Left colon (tissue), 2 donors: Measurements from ENCODE around the gene LPP. TPM values are rescaled to one million over a fixed set of nuclear protein-coding genes. Genes with fewer than 3 reads are reported as not detected.

Source experiments
- ATAC-seq: fragments of 200-7000 bp; cut with Tn5 transposase; one replicate; pipeline ENCODE4 v1.9.1; 2020; ENCODE audit warnings: mild to moderate bottlenecking, moderate library complexity
- DNase-seq, 2 donors: peaks; one replicate each; pipeline ENCODE4 v3.0.0-alpha.2; 2020
- intact Hi-C, 2 donors: fragments of 100-400 bp; cut with DNase I in 1 of 2; cut with micrococcal nuclease in 1 of 2; formaldehyde crosslinking; loops; one replicate each; pipeline versions ENCODE4 v1.11.2 to v1.14.0; 2022; cut with DNase I, micrococcal nuclease
- total RNA-seq, 2 donors: library from RNA; stranded (reverse); fragmentation: NEBNext Ultra II Directional; extraction: Animal tissue kit (Norgen Biotek cat#: 25700); gene quantifications; one replicate each; pipeline ENCODE4 v1.2.1, GENCODE V29; 2021
- donor health status: DM: no; HTN: no; CAD: no.
- donor health status: DM: yes; HTN: yes; CAD: no.

The LPP gene
- total RNA-seq, 2 donors from 2014 or later = 228 to 258 TPM

GRCh38 chr3:188160751-188161150 lies 6.8 kb downstream of the LPP start:
- intact Hi-C loops = no loop called here
- ATAC-seq (no peak), DNase-seq (no peak)

DNA sequence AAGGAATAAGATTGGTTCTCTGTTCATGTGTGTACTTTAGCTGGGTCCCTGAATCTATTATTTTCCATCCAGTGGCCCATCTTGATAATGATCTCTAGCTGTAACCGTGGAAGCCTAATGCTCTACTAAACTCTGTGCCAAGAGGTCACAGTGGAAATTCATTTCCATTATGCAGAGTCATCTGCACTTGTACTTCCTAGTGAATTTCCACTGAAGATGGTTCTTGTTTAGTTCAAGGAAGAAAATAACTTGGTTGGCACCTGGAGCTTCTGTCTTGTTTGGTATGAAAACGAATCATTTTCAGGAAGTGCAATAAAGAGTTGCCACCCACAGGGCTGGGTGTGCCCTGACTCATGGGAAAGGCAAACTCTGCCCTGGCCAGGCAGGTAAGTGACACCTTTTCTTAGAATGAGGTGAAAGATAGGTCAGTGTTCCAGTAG lies 10.3 kb downstream of the LPP start:
- peak; percentile 82 for ATAC-seq
- DNase-seq = peak; percentile 68 to 86
- intact Hi-C loops = no loop called here

DNA sequence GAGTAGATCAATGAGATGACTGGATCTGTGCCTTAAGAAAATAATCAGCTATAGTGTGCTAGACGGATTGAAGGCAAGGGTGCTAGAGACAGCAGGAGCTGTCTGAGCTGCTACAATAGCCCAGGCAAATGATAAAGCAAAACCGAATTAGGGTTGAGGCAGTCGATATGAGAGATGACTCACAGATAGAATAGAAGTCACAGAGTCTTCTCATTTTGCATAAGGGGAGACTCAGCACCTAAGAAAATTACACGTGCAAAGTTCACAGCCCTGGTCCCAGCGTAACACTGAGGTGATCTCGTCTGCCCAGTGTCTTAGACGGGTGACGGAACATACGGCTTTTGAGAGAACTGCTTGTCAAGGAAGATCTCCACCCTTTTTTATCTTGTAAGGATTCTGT lies 11.6 kb downstream of the LPP start:
- ATAC-seq (peak; percentile 58), DNase-seq (no peak)
- intact Hi-C loops = no loop called here

DNA sequence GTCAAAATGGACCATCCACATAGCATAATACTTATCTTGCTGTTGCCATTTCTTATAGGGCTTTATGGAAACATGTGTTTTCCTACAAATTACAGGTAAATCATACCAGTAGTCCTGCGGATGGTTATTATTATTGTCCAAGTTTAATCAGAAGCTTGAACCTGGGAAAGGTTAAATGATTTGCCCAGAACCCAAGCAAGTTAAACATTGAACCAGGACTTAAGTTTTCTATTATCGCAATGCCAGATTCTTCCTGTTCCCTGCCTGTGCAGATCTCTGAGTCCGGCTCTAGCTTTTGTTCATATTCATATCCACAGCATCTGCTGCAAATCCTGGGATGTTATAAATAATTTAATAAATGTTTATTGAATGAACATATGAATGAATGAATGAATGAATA lies 12.5 kb downstream of the LPP start:
- DNase-seq = no peak

GRCh38 chr3:188168186-188168585 lies 14.2 kb downstream of the LPP start:
- DNase-seq = no peak
- intact Hi-C loops = no loop called here
- no peak for ATAC-seq

More for the DNA sequence above, 12.5 kb downstream of the LPP start:
- intact Hi-C loops = no loop called here
- no peak for ATAC-seq

DNA sequence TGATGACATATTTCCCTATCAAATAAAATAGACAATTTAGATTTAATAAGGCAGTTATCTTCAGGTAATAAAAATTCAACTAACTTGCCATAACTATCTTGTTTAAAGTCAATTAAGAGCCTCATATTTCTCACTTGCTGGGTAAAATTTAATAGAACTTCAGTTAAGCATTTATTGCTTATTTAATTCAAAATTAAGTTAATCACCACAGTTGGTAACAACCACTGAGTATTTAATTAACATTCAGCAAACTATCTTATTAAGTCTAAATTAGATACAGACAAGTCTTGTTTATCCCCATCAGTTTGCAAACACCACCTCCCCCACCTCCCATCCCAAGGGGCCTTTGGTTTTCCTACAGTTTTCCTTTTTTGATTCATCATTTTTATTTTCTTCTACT lies 14.7 kb downstream of the LPP start:
- no peak for DNase-seq
- ATAC-seq = no peak
- intact Hi-C loops = no loop called here

- intact Hi-C loops = no loop called here
- ATAC-seq (no peak), DNase-seq (no peak)
Measured at GRCh38 chr3:188169830-188170455, 16.0 kb downstream of the LPP start.

- intact Hi-C loops = no loop called here
- no peak for DNase-seq
- peak; percentile 85 for ATAC-seq
Measured at GRCh38 chr3:188170461-188171459, 16.8 kb downstream of the LPP start.

- ATAC-seq = no peak
- intact Hi-C loops = no loop called here
Measured at GRCh38 chr3:188171682-188172467, 17.9 kb downstream of the LPP start.

GRCh38 chr3:188174317-188175044 lies 20.5 kb downstream of the LPP start:
- peak; percentile 22 for ATAC-seq
- DNase-seq = no peak
- intact Hi-C loops = no loop called here

More at GRCh38 chr3:188171682-188172467, 17.9 kb downstream of the LPP start:
- no peak for DNase-seq

GRCh38 chr3:188176476-188176875 lies 22.5 kb downstream of the LPP start:
- intact Hi-C loops = no loop called here
- ATAC-seq (no peak), DNase-seq (no peak)

DNA sequence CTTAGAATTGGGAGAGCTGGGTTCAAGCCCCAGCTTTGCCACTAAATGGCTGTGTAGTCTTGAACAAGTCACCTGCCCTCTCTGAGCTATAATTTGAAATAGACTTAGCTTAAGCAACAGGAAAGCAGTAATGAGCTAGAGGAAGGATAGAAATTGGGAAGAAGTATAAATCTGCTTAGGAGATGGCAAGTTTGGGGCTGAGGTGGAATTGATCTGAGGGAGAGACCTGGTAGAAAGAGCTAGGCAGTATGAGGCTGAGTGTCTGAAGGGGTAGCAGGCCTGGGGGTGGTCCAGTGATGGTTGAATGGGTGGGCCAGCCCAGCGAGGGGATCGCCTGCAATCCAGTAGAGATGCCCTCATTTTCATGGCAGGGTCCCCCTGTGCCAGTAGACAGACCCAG lies 22.9 kb downstream of the LPP start:
- intact Hi-C loops = no loop called here

DNA sequence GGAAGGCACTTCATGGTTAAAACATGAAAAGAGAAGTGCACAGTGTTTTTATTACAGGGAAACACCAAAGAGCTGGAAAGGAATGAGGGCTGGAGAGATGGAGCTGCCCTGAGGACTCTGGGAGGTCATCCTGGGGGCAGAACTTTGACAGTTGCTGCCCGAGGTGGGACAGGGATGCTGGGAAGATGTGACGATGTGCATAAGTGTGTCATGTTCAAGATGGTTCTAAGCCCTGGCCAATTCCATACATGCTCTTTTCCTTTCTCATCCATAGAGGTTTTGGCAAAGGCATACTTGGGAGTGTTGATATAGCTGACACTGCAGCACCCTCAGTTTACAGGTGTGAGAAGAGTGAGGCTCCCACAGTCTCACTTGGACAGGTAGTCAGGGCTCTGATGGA lies 23.8 kb downstream of the LPP start:
- no peak for ATAC-seq
- intact Hi-C loops = no loop called here
- DNase-seq = no peak

More for the DNA sequence above, 22.9 kb downstream of the LPP start:
- DNase-seq (no peak), ATAC-seq (no peak)

- ATAC-seq (peak; percentile 83), DNase-seq (no peak)
- intact Hi-C loops = no loop called here
Measured at GRCh38 chr3:188178293-188178936, 24.5 kb downstream of the LPP start.

GRCh38 chr3:188179006-188179966 lies 25.3 kb downstream of the LPP start:
- ATAC-seq (no peak), DNase-seq (no peak)
- intact Hi-C loops = no loop called here

DNA sequence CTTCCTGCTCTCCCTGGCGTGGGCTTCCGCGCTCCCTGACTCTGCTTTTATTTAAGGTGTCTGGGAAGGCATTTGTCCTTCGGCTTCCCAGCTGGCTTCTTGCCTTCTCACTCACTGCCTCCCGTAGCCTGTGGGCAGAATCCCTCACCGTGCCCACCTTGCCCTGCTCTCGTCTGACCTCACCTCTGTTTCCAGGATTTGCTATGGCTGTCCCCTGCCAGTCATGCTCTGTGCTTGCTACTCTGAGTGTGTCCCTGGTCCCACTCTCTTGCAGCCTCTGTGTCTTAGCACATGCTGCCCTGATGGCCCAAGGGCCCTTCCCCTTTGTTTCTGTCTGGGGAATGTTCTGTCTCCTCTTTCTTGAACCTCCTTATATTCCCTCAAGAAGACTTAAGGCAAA lies 26.2 kb downstream of the LPP start:
- ATAC-seq (no peak), DNase-seq (no peak)
- intact Hi-C loops = no loop called here

DNA sequence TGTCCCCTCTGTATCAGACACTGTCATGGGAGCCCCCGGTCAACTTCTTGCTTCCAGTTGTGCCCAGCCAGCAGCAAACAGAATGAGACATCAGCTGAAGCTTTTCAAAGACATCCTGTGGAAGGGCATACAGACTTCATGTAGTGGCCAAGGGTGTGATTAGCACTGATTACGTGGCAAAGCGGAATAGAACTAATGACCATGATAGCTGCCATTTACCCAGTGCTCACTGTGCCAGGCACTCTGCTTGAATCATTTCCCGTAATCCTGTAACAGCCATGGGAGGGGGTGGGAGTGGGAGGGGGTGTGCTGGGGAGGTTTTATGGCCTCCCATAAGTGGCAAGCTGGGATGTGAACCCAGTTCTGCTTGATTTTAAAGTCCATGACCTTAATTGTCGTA lies 29.5 kb downstream of the LPP start:
- DNase-seq (no peak), ATAC-seq (no peak)
- intact Hi-C loops = no loop called here
